Osteoblast (primary cell): ENCODE results near the gene ACTL8. TPM values are rescaled to one million over a fixed set of nuclear protein-coding genes. Genes with fewer than 3 reads are reported as not detected.

Experiments
- DNase-seq: peaks from one replicate; pipeline ENCODE4 v3.0.0; 2011; ENCODE audit warnings: low spot score, mixed read lengths; ENCODE audit not compliant: insufficient read length; ENCODE audit errors: missing footprints
- H2AFZ ChIP-seq: 2 replicates; pipeline ENCODE4 v1.6.0; 2011; ENCODE audit warnings: mild to moderate bottlenecking, low read length
- H3K27ac ChIP-seq: 2 replicates; pipeline ENCODE4 v1.5.1; 2011; ENCODE audit warnings: mild to moderate bottlenecking, low read depth, low read length, moderate library complexity
- H3K27me3 ChIP-seq: 2 replicates; pipeline ENCODE4 v1.6.0; 2012; ENCODE audit warnings: mild to moderate bottlenecking, control low read depth, inconsistent platforms, low read length, moderate library complexity; ENCODE audit not compliant: insufficient read depth
- H3K36me3 ChIP-seq: 2 replicates; pipeline ENCODE4 v1.5.1; 2011; ENCODE audit warnings: mild to moderate bottlenecking, low read length, control low read depth, moderate library complexity; ENCODE audit not compliant: insufficient read depth
- H3K4me1 ChIP-seq: 2 replicates; pipeline ENCODE4 v1.5.1; 2011; ENCODE audit warnings: mild to moderate bottlenecking, low read length, control low read depth, moderate library complexity; ENCODE audit not compliant: insufficient read depth
- H3K4me2 ChIP-seq: 2 replicates; pipeline ENCODE4 v1.6.0; 2011; ENCODE audit warnings: mild to moderate bottlenecking, low read length; ENCODE audit not compliant: insufficient read depth
- H3K4me3 ChIP-seq: fragments of 200-600 bp; sonication (generic); 3 replicates; pipeline ENCODE4 v1.5.1; 2012; ENCODE audit warnings: mild to moderate bottlenecking, low read length, inconsistent platforms; ENCODE audit not compliant: insufficient read depth
- H3K79me2 ChIP-seq: 2 replicates; pipeline ENCODE4 v1.6.0; 2012; ENCODE audit warnings: mild to moderate bottlenecking, low read length, control low read depth, inconsistent platforms; ENCODE audit not compliant: insufficient read depth
- H3K9me3 ChIP-seq: 2 replicates; pipeline ENCODE4 v1.5.1; 2011; ENCODE audit warnings: low read depth, low read length, control low read depth
- H4K20me1 ChIP-seq: 2 replicates; pipeline ENCODE4 v1.6.0; 2012; ENCODE audit warnings: mild to moderate bottlenecking, low read length, control low read depth; ENCODE audit not compliant: insufficient read depth
- total RNA-seq: library from RNA; depleted of rRNA; stranded (reverse); fragments of >200 nt; gene quantifications from 2 replicates; pipeline ENCODE4 v1.2.3, GENCODE V29; 2012
- TF ChIP-seq, protein P1 (sequence below): IDR thresholded peaks from 2 replicates; pipeline ENCODE4 v1.5.1; 2011; ENCODE audit warnings: mild to moderate bottlenecking, low read depth, low read length, moderate library complexity; ENCODE audit errors: extremely low read depth

The ACTL8 gene
- total RNA-seq, 1 donor, result not detected

GRCh38 chr1:17874231-17874630, 119.1 kb downstream of the ACTL8 start:
- H3K27ac ChIP-seq, result peak overlapping the region; percentile 96
- no peaks in the 10 kb centered on the region for H3K9me3 ChIP-seq
- TF ChIP-seq, protein P1, sequence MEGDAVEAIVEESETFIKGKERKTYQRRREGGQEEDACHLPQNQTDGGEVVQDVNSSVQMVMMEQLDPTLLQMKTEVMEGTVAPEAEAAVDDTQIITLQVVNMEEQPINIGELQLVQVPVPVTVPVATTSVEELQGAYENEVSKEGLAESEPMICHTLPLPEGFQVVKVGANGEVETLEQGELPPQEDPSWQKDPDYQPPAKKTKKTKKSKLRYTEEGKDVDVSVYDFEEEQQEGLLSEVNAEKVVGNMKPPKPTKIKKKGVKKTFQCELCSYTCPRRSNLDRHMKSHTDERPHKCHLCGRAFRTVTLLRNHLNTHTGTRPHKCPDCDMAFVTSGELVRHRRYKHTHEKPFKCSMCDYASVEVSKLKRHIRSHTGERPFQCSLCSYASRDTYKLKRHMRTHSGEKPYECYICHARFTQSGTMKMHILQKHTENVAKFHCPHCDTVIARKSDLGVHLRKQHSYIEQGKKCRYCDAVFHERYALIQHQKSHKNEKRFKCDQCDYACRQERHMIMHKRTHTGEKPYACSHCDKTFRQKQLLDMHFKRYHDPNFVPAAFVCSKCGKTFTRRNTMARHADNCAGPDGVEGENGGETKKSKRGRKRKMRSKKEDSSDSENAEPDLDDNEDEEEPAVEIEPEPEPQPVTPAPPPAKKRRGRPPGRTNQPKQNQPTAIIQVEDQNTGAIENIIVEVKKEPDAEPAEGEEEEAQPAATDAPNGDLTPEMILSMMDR, result no peak
- H3K4me2 ChIP-seq, result peak overlapping the region; percentile 64
- peaks cover 62% of the 10 kb centered on the region for H3K4me1 ChIP-seq
- H3K36me3 ChIP-seq, result no peaks in the 10 kb centered on the region
- H3K27me3 ChIP-seq, result no peaks in the 10 kb centered on the region
- no peaks in the 10 kb centered on the region for H3K79me2 ChIP-seq
- DNase-seq, result peak; percentile 93
- no peaks in the 10 kb centered on the region for H4K20me1 ChIP-seq
- peak overlapping the region; percentile 19 for H3K4me3 ChIP-seq
- H2AFZ ChIP-seq, result no peak overlapping the region

GRCh38 chr1:17874710-17875109, 119.6 kb downstream of the ACTL8 start:
- Histone ChIP-seq H3K9me3 (no peaks in the 10 kb centered on the region), H3K4me3 (peak overlapping the region; percentile 19), H3K79me2 (no peaks in the 10 kb centered on the region), H3K27me3 (no peaks in the 10 kb centered on the region), H3K4me2 (peak overlapping the region; percentile 64), H4K20me1 (no peaks in the 10 kb centered on the region), H2AFZ (no peak overlapping the region), H3K27ac (peak overlapping the region; percentile 96), H3K4me1 (peaks cover 60% of the 10 kb centered on the region), H3K36me3 (no peaks in the 10 kb centered on the region)
- TF ChIP-seq, protein P1, result no peak
- DNase-seq, result peak; percentile 66

- Histone ChIP-seq H3K9me3 (no peaks in the 10 kb centered on the region), H4K20me1 (no peaks in the 10 kb centered on the region), H3K27ac (peak overlapping the region; percentile 96), H2AFZ (no peak overlapping the region), H3K79me2 (no peaks in the 10 kb centered on the region), H3K36me3 (no peaks in the 10 kb centered on the region), H3K4me1 (peaks cover 59% of the 10 kb centered on the region), H3K4me2 (peak overlapping the region; percentile 64), H3K27me3 (no peaks in the 10 kb centered on the region), H3K4me3 (no peak overlapping the region)
- TF ChIP-seq, protein P1, result no peak
- DNase-seq, result peak; percentile 92
Observed at GRCh38 chr1:17875171-17875881, 120.2 kb downstream of the ACTL8 start.

DNA sequence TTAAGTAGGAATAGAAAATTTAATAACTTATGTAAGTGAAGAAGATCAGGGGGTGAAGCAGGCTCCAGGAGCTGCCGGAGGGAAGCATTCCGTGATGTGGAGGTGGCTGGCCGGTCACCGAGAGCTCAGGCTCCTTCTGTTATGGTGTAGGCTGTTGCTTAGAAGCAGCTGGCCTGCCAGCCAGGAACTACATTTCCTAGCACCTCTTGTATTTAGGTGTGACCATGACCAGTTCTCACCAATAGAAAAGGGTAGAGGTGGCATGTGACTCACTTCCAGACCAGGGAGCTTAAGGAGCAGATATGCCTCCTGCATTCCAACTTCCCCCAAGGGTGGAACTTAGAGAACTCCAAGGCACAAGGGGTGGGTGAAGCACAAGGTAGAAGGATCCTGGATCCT, 120.7 kb downstream of the ACTL8 start:
- peak overlapping the region; percentile 96 for H3K27ac ChIP-seq
- peak; percentile 81 for DNase-seq
- TF ChIP-seq, protein P1, result no peak
- no peaks in the 10 kb centered on the region for H3K27me3 ChIP-seq
- H4K20me1 ChIP-seq, result no peaks in the 10 kb centered on the region
- no peaks in the 10 kb centered on the region for H3K79me2 ChIP-seq
- peak overlapping the region; percentile 64 for H3K4me2 ChIP-seq
- H3K4me1 ChIP-seq, result peaks cover 59% of the 10 kb centered on the region
- H3K4me3 ChIP-seq, result no peak overlapping the region
- no peak overlapping the region for H2AFZ ChIP-seq
- H3K36me3 ChIP-seq, result no peaks in the 10 kb centered on the region
- H3K9me3 ChIP-seq, result no peaks in the 10 kb centered on the region

Other genes starting within 250 kb of the ACTL8 start
- gene ARHGEF10L, start 215.6 kb upstream of the ACTL8 start, total RNA-seq, result 33.3 and 39.1 TPM in 2 replicates